HEK293 (cell line): Measurements from ENCODE around the gene KLK1.
A peak's percentile ranks its signal among the peaks of the same experiment; 100 is the strongest.

Source experiments
- BCL11B ChIP-seq: fragments of 450-650 bp; formaldehyde crosslinking; IDR thresholded peaks from 2 replicates; pipeline ENCODE4 v1.5.1; 2016; ENCODE audit warnings: low read depth, missing biosample characterization, missing genetic modification characterization
- GLI2 ChIP-seq: fragments of 450-650 bp; formaldehyde crosslinking; IDR thresholded peaks from 2 replicates; pipeline ENCODE4; 2017; ENCODE audit warnings: missing biosample characterization, missing genetic modification characterization, low read depth, borderline replicate concordance
- HOXA7 ChIP-seq: sonication (generic); formaldehyde crosslinking; IDR thresholded peaks from 2 replicates; pipeline ENCODE4 v1.8.1; 2022; ENCODE audit warnings: missing genetic modification reagents, borderline replicate concordance
- KLF1 ChIP-seq: fragments of 450-650 bp; formaldehyde crosslinking; IDR thresholded peaks from 2 replicates; pipeline ENCODE4 v1.5.1; 2016; ENCODE audit warnings: missing biosample characterization, missing genetic modification characterization
- OSR2 ChIP-seq: fragments of 450-650 bp; formaldehyde crosslinking; IDR thresholded peaks from 2 replicates; pipeline ENCODE4 v1.5.1; 2016; ENCODE audit warnings: missing biosample characterization, missing genetic modification characterization
- SP2 ChIP-seq: fragments of 450-650 bp; formaldehyde crosslinking; IDR thresholded peaks from 2 replicates; pipeline ENCODE4 v1.5.1; 2016; ENCODE audit warnings: missing biosample characterization, missing genetic modification characterization
- SP3 ChIP-seq: fragments of 450-650 bp; formaldehyde crosslinking; IDR thresholded peaks from 2 replicates; pipeline ENCODE4 v1.5.1; 2016; ENCODE audit warnings: missing biosample characterization, missing genetic modification characterization
- ZBTB21 ChIP-seq: fragments of 450-650 bp; formaldehyde crosslinking; IDR thresholded peaks from 2 replicates; pipeline ENCODE4 v1.5.1; 2017; ENCODE audit warnings: missing biosample characterization, missing genetic modification characterization
- ZBTB8A ChIP-seq: fragments of 450-650 bp; formaldehyde crosslinking; IDR thresholded peaks from 2 replicates; pipeline ENCODE4 v1.5.1; 2016; ENCODE audit warnings: missing biosample characterization, missing genetic modification characterization
- ZNF121 ChIP-seq: fragments of 450-650 bp; formaldehyde crosslinking; IDR thresholded peaks from 2 replicates; pipeline ENCODE4 v1.5.1; 2016; ENCODE audit warnings: missing biosample characterization, missing genetic modification characterization
- ZNF175 ChIP-seq: fragments of 450-650 bp; formaldehyde crosslinking; IDR thresholded peaks from 2 replicates; pipeline ENCODE4 v1.5.1; 2016; ENCODE audit warnings: missing biosample characterization, missing genetic modification characterization
- ZNF211 ChIP-seq: fragments of 450-650 bp; formaldehyde crosslinking; IDR thresholded peaks from 2 replicates; pipeline ENCODE4 v1.5.1; 2016; ENCODE audit warnings: low read depth, missing biosample characterization, missing genetic modification characterization
- ZNF239 ChIP-seq: fragments of 450-650 bp; formaldehyde crosslinking; IDR thresholded peaks from 2 replicates; pipeline ENCODE4 v1.5.1; 2016; ENCODE audit warnings: missing biosample characterization, missing genetic modification characterization
- ZNF341 ChIP-seq: fragments of 450-650 bp; formaldehyde crosslinking; IDR thresholded peaks from 2 replicates; pipeline ENCODE4; 2016; ENCODE audit warnings: low read depth, missing biosample characterization, missing genetic modification characterization
- ZNF350 ChIP-seq: fragments of 450-650 bp; formaldehyde crosslinking; IDR thresholded peaks from 2 replicates; pipeline ENCODE4 v1.5.0; 2017; ENCODE audit warnings: missing biosample characterization, mild to moderate bottlenecking, missing genetic modification characterization
- ZNF391 ChIP-seq: fragments of 450-650 bp; formaldehyde crosslinking; IDR thresholded peaks from 2 replicates; pipeline ENCODE4 v1.5.1; 2016; ENCODE audit warnings: low read depth, missing biosample characterization, missing genetic modification characterization, borderline replicate concordance
- ZNF530 ChIP-seq: fragments of 450-650 bp; formaldehyde crosslinking; IDR thresholded peaks from 2 replicates; pipeline ENCODE4 v1.5.1; 2016; ENCODE audit warnings: low read depth, missing biosample characterization, missing genetic modification characterization
- ZNF549 ChIP-seq: fragments of 450-650 bp; IDR thresholded peaks from 2 replicates; pipeline ENCODE4 v1.5.1; 2018; ENCODE audit warnings: missing biosample characterization, missing genetic modification characterization, mild to moderate bottlenecking, inconsistent platforms, moderate library complexity
- ZNF561 ChIP-seq: fragments of 450-650 bp; IDR thresholded peaks from 2 replicates; pipeline ENCODE4 v1.5.1; 2018; ENCODE audit warnings: missing biosample characterization, missing genetic modification characterization, borderline replicate concordance
- ZNF610 ChIP-seq: fragments of 450-650 bp; formaldehyde crosslinking; IDR thresholded peaks from 2 replicates; pipeline ENCODE4 v1.5.1; 2016; ENCODE audit warnings: missing biosample characterization, missing genetic modification characterization, borderline replicate concordance
- ZNF658 ChIP-seq: fragments of 450-650 bp; formaldehyde crosslinking; IDR thresholded peaks from 2 replicates; pipeline ENCODE4; 2016; ENCODE audit warnings: missing biosample characterization, missing genetic modification characterization
- ZNF660 ChIP-seq: fragments of 450-650 bp; IDR thresholded peaks from 2 replicates; pipeline ENCODE4 v1.5.1; 2018; ENCODE audit warnings: missing biosample characterization, mild to moderate bottlenecking, missing genetic modification characterization
- ZNF76 ChIP-seq: fragments of 450-650 bp; formaldehyde crosslinking; IDR thresholded peaks from 2 replicates; pipeline ENCODE4; 2016; ENCODE audit warnings: low read depth, missing biosample characterization, missing genetic modification characterization, borderline replicate concordance
- ZNF837 ChIP-seq: fragments of 450-650 bp; formaldehyde crosslinking; IDR thresholded peaks from 2 replicates; pipeline ENCODE4 v1.5.1; 2016; ENCODE audit warnings: missing biosample characterization, missing genetic modification characterization
- ZSCAN16 ChIP-seq: fragments of 450-650 bp; formaldehyde crosslinking; IDR thresholded peaks from 2 replicates; pipeline ENCODE4 v1.5.1; 2016; ENCODE audit warnings: missing biosample characterization, missing genetic modification characterization
- TF ChIP-seq, protein P1 (sequence below): fragments of 450-650 bp; formaldehyde crosslinking; IDR thresholded peaks from 2 replicates; pipeline ENCODE4 v1.5.1; 2016; ENCODE audit warnings: missing biosample characterization, missing genetic modification characterization
- TF ChIP-seq, protein P2 (sequence below): fragments of 450-650 bp; formaldehyde crosslinking; IDR thresholded peaks from 2 replicates; pipeline ENCODE4 v1.5.1; 2017; ENCODE audit warnings: missing biosample characterization, missing genetic modification characterization
- TF ChIP-seq, protein P3 (sequence below): fragments of 450-650 bp; formaldehyde crosslinking; IDR thresholded peaks from 2 replicates; pipeline ENCODE4 v1.5.1; 2016; ENCODE audit warnings: missing biosample characterization, missing genetic modification characterization
- TF ChIP-seq, protein P4 (sequence below): fragments of 450-650 bp; formaldehyde crosslinking; IDR thresholded peaks from 2 replicates; pipeline ENCODE4; 2016; ENCODE audit warnings: missing biosample characterization, missing genetic modification characterization
- TF ChIP-seq, protein P5 (sequence below): fragments of 450-650 bp; formaldehyde crosslinking; IDR thresholded peaks from 2 replicates; pipeline ENCODE4 v1.5.1; 2016; ENCODE audit warnings: missing biosample characterization, missing genetic modification characterization

Gene KLK1

DNA sequence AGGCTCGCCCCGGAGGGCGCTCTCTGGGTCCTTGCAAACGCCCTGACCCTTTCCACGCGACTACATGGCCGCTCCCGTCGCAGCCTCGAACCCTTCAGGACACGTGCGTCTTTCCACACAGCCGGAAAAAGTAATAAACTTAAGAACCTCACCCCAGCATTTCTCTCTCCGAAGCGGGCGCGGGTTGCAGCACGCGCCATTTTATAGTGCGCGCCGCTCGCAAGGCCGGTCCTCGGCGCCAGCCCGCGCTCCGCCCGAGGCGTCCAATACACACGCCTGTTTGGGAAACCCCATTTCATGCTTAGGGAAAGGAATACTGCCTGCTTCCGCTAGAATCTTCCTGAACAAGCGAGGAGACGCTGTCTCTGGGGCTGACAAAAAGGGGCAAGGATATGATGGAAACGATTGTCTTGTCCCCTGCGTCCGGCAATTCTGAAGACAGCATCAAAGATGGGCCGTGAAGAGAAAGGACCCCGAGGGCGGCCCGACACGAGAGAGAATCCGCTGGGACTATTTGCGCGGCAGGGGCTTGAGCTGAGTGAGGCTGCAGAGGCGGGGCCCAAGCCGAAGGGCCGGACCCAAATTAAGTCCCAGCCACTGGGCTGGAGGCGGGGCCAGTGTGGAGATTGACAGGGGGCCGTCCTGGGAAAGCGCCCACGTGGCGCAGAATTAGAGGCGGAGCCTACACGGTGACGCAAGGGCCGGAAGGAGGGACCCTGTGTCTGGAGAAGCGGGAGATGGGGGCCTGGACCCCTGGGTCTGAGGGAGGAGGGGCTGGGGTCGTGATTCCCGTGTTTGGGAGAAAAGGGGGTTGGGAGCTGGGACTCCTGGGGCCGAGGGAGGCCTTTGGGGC lies 18.9 kb downstream of the KLK1 start (continued):
- peak; percentile 96 for TF ChIP-seq SP3 (tag by site-specific recombination)
- no peak for TF ChIP-seq OSR2 (tag by site-specific recombination)
- no peak for TF ChIP-seq ZNF549 (tag by site-specific recombination)
- no peak for TF ChIP-seq ZNF837 (tag by site-specific recombination)
- 0 out of 2 replicates have a peak, but pooled peaks have one; percentile 57 for TF ChIP-seq ZNF561 (tag by site-specific recombination)
- 0 out of 2 replicates have a peak, but pooled peaks have one; percentile 6 for TF ChIP-seq BCL11B
- peak; percentile 65; the same call in 1 of the 2 replicates for TF ChIP-seq KLF1 (tag by site-specific recombination)
- TF ChIP-seq, protein P1, sequence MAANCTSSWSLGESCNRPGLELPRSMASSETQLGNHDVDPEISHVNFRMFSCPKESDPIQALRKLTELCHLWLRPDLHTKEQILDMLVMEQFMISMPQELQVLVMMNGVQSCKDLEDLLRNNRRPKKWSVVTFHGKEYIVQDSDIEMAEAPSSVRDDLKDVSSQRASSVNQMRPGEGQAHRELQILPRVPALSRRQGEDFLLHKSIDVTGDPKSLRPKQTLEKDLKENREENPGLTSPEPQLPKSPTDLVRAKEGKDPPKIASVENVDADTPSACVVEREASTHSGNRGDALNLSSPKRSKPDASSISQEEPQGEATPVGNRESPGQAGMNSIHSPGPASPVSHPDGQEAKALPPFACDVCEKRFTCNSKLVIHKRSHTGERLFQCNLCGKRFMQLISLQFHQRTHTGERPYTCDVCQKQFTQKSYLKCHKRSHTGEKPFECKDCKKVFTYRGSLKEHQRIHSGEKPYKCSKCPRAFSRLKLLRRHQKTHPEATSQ: 0 out of 2 replicates have a peak, but pooled peaks have one; percentile 45
- TF ChIP-seq ZNF211 (tag by site-specific recombination): no peak
- TF ChIP-seq ZNF391: peak; percentile 50; the same call in 1 of the 2 replicates
- 0 out of 2 replicates have a peak, but pooled peaks have one; percentile 14 for TF ChIP-seq ZNF121 (tag by site-specific recombination)
- TF ChIP-seq, protein P2, sequence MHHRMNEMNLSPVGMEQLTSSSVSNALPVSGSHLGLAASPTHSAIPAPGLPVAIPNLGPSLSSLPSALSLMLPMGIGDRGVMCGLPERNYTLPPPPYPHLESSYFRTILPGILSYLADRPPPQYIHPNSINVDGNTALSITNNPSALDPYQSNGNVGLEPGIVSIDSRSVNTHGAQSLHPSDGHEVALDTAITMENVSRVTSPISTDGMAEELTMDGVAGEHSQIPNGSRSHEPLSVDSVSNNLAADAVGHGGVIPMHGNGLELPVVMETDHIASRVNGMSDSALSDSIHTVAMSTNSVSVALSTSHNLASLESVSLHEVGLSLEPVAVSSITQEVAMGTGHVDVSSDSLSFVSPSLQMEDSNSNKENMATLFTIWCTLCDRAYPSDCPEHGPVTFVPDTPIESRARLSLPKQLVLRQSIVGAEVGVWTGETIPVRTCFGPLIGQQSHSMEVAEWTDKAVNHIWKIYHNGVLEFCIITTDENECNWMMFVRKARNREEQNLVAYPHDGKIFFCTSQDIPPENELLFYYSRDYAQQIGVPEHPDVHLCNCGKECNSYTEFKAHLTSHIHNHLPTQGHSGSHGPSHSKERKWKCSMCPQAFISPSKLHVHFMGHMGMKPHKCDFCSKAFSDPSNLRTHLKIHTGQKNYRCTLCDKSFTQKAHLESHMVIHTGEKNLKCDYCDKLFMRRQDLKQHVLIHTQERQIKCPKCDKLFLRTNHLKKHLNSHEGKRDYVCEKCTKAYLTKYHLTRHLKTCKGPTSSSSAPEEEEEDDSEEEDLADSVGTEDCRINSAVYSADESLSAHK (tag by site-specific recombination): 0 out of 2 replicates have a peak, but pooled peaks have one; percentile 46
- TF ChIP-seq ZSCAN16: 0 out of 2 replicates have a peak, but pooled peaks have one; percentile 33
- TF ChIP-seq HOXA7: no peak
- TF ChIP-seq SP2 (tag by site-specific recombination): peak; percentile 98
- peak; percentile 87 for TF ChIP-seq ZNF660
- TF ChIP-seq ZNF76 (tag by site-specific recombination): peak; percentile 72
- TF ChIP-seq GLI2 (tag by site-specific recombination): no peak
- TF ChIP-seq, protein P3, sequence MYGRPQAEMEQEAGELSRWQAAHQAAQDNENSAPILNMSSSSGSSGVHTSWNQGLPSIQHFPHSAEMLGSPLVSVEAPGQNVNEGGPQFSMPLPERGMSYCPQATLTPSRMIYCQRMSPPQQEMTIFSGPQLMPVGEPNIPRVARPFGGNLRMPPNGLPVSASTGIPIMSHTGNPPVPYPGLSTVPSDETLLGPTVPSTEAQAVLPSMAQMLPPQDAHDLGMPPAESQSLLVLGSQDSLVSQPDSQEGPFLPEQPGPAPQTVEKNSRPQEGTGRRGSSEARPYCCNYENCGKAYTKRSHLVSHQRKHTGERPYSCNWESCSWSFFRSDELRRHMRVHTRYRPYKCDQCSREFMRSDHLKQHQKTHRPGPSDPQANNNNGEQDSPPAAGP (tag by site-specific recombination): peak; percentile 55
- TF ChIP-seq, protein P4, sequence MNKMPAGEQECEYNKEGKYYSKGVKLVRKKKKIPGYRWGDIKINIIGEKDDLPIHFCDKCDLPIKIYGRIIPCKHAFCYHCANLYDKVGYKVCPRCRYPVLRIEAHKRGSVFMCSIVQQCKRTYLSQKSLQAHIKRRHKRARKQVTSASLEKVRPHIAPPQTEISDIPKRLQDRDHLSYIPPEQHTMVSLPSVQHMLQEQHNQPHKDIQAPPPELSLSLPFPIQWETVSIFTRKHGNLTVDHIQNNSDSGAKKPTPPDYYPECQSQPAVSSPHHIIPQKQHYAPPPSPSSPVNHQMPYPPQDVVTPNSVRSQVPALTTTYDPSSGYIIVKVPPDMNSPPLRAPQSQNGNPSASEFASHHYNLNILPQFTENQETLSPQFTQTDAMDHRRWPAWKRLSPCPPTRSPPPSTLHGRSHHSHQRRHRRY: no peak
- peak; percentile 15; the same call in 1 of the 2 replicates for TF ChIP-seq ZBTB21 (tag by site-specific recombination)
- 0 out of 2 replicates have a peak, but pooled peaks have one; percentile 18 for TF ChIP-seq ZNF239 (tag by site-specific recombination)
- no peak for TF ChIP-seq ZNF175 (tag by site-specific recombination)
- no peak for TF ChIP-seq ZNF350 (tag by site-specific recombination)
- TF ChIP-seq ZNF341 (tag by site-specific recombination): no peak
- no peak for TF ChIP-seq ZNF530 (tag by site-specific recombination)
- peak; percentile 71 for TF ChIP-seq ZNF610 (tag by site-specific recombination)
- TF ChIP-seq, protein P5, sequence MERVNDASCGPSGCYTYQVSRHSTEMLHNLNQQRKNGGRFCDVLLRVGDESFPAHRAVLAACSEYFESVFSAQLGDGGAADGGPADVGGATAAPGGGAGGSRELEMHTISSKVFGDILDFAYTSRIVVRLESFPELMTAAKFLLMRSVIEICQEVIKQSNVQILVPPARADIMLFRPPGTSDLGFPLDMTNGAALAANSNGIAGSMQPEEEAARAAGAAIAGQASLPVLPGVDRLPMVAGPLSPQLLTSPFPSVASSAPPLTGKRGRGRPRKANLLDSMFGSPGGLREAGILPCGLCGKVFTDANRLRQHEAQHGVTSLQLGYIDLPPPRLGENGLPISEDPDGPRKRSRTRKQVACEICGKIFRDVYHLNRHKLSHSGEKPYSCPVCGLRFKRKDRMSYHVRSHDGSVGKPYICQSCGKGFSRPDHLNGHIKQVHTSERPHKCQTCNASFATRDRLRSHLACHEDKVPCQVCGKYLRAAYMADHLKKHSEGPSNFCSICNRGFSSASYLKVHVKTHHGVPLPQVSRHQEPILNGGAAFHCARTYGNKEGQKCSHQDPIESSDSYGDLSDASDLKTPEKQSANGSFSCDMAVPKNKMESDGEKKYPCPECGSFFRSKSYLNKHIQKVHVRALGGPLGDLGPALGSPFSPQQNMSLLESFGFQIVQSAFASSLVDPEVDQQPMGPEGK (tag by site-specific recombination): peak; percentile 83
- TF ChIP-seq ZBTB8A: peak; percentile 28
- TF ChIP-seq ZNF658 (tag by site-specific recombination): no peak
